D341Med (cell line): Measurements from ENCODE around the gene SOBP.
"Not testable (repeated sequence)": the region's sequence is repeated elsewhere in the genome, so short reads cannot be mapped to it uniquely, and the experiment has no call there.

Experiments
- DNase-seq: peaks from one replicate; pipeline ENCODE4 v3.0.0; 2012; ENCODE audit warnings: low spot score

Gene SOBP, protein sequence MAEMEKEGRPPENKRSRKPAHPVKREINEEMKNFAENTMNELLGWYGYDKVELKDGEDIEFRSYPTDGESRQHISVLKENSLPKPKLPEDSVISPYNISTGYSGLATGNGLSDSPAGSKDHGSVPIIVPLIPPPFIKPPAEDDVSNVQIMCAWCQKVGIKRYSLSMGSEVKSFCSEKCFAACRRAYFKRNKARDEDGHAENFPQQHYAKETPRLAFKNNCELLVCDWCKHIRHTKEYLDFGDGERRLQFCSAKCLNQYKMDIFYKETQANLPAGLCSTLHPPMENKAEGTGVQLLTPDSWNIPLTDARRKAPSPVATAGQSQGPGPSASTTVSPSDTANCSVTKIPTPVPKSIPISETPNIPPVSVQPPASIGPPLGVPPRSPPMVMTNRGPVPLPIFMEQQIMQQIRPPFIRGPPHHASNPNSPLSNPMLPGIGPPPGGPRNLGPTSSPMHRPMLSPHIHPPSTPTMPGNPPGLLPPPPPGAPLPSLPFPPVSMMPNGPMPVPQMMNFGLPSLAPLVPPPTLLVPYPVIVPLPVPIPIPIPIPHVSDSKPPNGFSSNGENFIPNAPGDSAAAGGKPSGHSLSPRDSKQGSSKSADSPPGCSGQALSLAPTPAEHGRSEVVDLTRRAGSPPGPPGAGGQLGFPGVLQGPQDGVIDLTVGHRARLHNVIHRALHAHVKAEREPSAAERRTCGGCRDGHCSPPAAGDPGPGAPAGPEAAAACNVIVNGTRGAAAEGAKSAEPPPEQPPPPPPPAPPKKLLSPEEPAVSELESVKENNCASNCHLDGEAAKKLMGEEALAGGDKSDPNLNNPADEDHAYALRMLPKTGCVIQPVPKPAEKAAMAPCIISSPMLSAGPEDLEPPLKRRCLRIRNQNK

DNA sequence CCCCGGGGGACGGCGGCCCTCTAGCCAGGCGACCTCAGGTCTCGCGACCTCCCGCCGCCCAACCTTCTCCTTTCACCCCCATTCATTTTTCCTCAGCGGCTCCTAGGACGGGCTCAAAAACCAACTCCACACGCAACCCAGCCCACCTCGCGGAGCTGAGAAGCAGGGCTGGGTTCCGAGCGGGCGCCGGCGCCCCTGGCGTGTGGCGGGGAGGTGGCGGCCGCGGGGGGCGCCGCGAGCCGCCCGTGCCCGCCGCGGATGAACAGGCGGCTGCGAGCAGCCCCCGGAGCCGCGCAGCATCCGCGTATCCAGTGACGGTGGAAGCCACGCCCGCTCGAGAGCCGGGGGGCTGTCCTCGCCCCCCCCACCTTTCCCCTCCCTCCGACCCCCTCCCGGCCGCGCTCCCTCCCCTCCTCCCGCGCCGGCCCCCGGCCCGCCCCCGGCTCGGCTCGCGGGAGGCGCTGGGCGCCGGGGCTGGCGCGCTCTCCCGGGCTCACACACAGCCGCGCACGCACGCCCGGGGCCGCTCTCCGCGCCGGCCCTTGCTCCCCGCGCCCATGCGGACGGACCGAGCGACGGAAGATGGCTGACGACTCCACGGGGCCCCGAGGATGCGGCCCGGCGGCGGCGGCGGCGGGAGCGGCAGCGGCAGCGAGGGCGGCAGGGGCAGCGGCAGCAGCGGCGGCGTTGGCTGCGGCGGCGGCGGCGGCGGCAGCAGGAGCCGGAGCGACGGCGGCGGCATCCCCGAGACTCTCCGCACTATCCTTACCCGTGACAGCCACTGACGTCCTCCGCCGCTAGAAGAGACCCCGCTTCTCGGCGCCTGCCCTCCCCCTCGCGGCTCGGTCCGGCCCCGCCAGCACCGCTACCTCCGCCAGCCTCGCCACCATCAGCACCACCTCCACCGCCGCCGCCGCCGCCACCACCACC lies at the start of gene SOBP:
Gene SOBP (plus strand): TSS at position 482 of the 930 bp plus-strand sequence. CDS start 500 bp downstream, outside the sequence.
- peak; percentile 90 for DNase-seq

DNA sequence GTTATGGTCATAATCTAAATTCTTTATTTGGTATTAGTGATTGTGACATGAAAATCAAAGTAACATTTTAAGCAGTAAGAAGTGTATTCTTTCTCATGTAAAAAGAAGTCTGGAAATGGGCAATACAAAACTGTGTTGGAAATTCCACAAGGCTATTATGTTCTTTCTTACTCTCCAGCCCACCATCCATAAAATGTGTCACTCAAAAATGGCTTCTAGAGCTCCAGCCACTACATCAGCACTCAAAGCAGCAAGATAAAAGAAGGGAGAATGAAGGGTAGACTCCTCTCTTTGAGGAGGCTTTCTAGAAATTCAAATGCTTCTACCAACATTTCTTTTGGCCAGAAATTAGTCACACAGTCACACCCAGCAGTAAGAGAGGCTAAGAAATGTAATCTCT lies 49.0 kb upstream of the SOBP start:
- no peak for DNase-seq

DNA sequence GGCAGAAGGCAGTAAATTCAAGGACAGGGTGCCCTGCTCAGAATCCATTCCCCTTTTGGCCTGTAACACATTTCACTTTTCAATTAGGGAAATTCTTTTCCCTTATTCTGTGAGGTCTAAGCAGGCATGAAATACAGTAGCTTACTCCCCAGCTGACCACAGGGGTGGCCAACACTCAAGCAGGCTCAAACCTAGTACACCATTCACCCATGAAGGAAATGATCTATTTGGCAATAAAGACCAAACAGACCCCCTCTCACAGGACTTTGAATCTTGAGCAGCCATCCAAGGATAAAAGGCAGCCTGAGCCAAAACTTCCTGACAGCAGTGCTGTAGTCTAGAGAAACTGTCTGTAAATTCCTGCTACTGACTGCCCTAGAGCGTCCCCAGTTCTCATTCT lies 48.2 kb upstream of the SOBP start:
- no peak for DNase-seq

DNA sequence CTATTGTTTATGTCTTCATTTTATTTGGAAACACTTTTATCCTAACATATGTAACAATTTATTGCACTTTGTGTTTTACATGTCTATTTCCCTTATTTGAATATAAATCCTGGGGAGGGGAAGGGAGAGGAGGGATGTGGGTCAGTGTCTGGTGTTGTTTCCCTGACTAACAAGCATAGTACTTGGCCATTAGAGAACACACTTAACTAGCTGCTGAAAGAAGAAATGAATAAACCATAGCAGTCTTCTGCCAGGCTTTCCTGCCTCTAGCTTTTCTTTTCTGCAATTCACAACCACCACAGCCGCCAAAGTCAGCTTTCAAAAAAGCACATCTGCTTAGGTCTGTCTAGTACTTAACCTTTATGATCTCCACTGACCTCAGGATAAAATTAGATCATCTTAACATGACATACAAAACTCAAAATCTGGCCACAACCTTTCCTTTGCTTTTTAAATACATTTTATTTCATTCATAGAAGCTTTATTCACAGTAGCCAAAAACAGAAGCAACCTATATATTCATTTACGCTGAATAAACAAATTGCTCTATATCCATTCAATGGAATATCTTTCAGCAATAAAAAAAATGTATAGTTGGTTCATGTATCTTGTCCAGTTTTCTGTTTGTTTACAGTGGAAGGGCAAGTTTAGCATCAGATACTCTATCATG lies 46.8 kb upstream of the SOBP start:
- DNase-seq: no peak

DNA sequence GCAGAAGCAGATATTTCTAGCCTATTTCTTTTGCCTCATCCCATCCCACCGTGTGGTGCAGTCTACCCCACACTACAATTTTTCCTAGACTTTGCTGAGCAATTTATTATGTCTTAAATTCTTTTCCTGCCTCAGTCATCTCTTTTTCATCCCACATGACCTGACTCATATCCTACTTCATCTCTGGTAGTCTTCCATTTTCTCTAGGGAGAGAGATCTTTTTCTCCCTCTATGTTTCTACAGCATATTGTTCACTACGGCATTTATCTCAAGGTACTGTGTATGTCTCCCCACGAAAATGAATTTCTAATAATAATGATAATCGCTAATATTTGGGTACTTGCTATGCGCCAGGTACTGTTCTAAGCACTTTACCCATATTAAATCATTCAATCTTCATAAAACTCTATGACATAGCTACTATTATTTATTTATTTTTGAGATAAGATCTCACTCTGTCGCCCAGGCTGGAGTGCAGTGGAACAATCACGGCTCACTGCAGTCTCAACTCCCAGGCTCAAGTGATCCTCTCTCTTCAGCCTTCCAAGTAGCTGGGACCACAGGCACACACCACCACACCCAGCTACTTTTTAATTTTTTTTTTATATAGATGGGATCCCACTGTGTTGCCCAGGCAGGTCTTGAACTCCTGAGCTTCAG lies 46.2 kb upstream of the SOBP start:
- no peak for DNase-seq

DNA sequence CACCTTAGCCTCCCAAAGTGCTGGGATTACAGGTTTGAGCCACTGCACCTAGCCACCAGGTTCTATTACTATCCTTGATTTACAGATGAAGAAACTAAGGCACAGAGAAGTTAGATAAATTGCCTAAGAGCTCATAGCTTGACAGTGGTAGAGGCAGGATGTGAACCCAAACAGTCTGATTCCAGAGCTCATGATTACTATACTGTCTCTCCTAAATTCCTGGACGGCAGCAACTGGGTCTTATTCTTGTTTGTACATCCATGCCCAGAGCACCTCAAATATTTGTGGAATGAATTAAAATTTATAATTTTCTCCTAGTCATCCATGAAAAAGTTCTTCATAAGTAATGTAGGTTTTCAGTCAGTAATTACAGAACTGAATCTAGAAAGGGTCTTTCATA lies 45.6 kb upstream of the SOBP start:
- DNase-seq: no peak

DNA sequence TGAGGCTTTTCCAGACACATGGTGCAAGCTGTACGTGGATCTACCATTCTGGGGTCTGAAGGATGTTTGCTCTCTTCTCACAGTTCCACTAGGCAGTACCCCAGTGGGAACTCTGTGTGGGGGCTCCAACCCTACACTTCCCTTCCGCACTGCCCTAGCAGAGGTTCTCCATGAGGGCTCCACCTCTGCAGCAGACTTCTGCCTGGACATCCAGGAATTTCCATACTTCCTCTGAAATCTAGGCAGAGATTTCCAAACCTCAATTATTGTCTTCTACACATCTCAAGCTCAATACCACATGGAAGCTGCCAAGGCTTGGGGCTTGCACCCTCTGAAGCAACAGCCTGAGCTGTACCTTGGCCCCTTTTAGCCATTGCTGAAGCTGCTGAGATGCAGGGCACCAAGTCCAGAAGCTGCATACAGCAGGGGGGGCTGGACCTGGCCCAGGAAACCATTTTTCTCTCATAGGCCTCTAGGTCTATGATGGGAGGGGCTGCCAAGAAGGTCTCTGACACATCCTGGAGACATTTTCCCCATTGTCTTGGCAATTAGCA lies 42.2 kb upstream of the SOBP start:
- no peak for DNase-seq

DNA sequence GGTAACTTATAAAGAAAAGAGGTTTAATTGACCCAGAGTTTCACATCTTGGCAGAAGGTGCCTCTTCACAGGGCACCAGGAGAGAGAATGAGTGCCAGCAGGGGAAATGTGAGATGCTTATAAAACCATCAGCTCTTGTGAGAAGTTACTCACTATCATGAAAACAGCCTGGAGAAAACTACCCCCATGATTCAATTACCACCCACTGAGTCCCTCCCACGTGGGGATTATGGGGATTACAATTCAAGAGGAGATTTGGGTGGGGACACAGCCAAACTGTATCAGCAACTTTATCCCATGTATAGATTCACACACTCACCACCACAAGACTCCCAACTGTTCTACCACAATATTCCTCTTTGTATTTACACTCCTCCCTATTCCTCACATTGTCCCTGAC lies 41.1 kb upstream of the SOBP start:
- DNase-seq: no peak

DNA sequence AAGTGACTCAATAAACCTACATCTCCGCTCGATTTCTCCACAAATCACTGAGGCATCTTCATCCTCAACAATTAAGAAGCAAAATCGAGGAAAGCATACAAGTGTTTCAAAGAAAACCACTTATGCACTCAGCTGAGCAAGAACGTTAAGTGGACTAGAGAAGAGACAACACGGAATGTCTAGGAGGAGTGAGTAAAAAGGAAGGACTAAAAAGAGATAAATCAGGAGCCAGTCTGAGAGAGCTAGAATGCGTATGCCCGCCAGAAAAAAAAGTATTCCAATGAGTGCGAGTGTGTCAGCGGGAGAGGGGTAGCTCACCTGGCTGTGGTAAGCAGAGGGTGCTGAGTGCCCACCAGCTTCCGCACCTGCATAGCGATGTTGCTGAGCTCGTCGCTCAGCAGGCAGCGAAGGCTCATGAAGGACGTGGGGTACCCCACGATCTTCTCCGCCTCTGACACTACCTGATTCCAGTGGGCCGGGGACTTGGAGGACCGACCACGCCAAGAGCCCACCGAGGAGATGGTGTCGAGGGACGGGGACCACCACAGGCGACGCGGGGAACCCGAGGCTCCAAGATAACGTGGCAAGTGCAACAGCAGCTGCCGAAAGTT lies 31.1 kb upstream of the SOBP start:
- peak; percentile 62 for DNase-seq

DNA sequence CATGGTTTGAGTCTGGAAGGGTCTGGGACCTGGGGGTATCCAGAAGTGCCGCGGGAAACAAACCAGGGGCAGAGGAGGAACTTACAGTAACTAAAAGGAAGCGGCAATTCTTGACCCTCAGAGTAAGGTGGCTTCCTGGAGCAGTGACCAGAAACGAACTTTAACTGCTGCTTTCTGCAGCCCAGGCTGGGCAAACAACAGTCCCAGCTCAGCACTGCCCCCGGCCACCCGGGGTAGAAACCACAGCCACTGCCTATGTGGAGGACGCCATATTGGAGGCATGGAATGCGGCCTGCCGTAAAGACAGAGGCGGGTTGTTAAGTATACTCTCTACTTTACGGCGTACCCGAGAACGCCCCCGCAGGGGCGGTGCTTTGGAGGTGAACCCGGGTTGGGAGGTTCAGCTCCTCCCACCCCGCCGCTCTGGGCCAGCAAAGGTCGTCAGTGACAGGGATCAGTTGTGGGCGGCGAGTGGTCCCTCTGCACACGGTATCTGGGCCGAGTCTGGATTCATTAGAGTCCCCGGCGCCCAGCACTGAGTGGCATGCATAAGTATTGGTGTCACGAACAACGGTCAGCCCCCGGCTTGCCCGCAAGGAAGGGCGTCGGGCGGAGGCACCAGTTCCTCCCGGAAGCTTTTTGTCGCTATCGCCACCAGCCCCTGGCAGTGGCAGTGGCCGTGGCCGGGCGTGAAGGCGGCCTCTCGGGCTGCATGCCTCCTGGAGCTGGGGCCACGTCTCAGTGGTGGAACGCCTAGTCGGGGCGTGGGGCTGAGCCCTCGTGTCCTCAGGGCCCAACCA lies 30.4 kb upstream of the SOBP start, which contains the start of gene PDSS2:
Gene PDSS2 (minus strand): TSS at position 282 of the 800 bp plus-strand sequence. CDS start 279 bp downstream, at position 3.
- DNase-seq: peak; percentile 96

DNA sequence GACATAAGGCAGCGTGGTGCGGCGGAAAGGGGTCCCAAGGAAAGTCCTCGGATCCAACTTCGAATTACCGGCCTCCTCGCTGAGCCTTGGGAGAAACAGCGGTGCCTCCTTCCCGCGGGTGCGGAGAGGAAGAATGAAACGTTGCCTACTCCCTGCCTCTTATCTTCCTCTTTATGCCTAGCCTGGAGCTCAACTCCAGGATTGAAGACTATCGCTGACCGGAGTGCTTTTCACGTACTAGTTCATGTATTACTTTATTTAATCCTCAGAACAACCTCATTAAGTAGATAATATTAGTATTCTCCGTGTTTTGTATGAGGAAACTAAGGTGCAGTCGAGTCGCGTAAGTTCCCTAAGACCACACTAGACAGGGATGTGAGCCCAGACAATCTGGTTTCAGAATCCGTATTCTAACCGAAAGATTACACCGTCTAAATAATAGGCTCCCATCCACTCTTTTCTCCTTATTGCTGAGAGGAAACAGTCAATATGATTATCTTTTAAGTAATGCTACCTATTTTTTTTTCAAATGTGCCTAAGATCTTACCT lies 29.8 kb upstream of the SOBP start:
- DNase-seq: no peak

DNA sequence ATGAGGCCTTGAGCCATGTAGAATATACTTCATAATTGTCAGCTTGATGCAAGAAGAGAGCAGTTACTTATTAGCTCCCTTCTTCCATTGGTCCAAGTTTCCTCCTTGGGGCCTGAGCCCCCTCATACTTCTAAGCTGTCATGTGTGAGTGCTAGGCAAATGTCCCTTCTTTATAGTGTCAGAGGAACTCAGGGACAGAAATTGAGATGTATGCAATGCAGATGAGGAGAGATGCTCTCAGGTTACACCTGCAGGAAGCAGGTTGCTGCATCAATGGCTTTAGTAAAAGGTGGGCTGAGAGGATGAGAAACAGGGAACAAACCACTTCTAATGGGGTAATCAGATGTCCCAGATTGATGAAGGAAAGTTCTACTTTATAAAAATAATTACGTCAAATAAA lies 23.9 kb upstream of the SOBP start:
- DNase-seq: no peak

DNA sequence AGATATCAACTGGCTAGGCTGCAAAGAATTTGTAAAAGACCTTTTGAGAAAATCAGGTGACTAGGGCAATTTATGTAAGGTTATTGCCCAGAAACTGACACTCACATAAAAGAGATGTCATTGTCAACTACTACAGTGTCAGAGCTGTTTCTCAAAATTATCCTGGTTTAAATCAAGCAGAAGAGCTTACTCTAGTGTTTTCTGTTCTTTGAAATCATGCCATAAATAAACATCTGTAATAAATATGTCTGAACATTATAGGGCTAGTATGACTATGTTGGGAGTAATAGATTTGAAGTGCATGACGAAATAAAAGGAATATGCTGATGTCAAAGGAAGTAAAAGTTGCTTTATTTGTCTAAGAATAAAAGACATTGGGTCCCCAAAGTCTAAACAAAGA lies 19.6 kb upstream of the SOBP start:
- no peak for DNase-seq

DNA sequence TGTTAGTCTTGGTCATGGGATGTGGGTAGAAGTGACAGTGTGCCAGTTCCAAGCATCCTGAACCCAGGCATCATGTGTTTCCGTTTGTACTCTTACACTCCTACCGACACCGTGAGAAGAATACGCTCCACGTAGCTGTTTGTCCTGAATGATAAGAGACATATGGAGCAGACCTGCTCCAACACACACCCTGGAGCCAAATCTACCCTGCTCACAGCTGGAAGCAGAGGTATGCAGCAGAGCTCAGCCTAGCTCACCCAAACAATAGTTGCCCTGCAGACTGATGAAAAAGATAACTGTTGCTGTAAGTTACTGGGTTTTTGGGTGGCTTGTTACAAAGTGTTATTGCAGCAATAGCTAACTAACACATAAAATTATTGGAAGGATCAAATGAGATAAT lies 16.3 kb upstream of the SOBP start:
- no peak for DNase-seq

DNA sequence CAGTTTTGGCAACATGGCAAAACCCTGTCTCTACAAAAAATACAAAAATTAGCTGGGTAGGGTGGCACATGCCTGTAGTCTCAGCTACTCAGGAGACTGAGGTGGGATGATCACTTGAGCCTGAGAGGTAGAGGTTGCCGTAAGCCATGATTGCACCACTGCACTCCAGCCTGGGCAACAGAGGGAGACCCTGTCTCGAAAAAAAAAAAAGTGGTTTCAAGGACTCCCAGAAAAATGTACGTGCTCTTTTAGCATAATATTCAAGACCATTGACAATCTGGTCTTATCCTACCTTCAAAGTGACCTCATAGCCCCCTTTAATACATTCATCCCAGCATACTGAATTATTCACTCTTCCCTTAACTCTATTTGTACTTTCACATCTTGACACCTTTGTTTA lies 14.6 kb upstream of the SOBP start:
- not testable (repeated sequence) for DNase-seq

DNA sequence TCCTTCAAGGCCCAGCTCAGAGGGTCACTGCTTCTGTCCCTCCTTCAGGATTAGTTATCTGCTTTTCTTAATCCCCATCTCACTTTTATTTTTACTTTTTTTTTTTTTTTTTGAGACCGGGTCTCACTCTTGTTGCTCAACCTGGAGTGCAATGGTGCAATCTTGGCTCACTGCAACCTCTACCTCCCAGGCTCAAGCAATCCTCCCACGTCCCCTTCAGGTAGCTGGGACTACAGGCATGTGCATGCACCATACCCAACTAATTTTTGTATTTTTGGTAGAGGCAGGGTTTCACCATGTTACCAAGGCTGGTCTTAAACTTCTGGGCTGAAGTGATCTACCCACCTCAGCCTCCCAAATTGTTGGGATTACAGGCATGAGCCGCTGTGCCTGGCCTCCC lies 14.1 kb upstream of the SOBP start:
- DNase-seq: not testable (repeated sequence)

DNA sequence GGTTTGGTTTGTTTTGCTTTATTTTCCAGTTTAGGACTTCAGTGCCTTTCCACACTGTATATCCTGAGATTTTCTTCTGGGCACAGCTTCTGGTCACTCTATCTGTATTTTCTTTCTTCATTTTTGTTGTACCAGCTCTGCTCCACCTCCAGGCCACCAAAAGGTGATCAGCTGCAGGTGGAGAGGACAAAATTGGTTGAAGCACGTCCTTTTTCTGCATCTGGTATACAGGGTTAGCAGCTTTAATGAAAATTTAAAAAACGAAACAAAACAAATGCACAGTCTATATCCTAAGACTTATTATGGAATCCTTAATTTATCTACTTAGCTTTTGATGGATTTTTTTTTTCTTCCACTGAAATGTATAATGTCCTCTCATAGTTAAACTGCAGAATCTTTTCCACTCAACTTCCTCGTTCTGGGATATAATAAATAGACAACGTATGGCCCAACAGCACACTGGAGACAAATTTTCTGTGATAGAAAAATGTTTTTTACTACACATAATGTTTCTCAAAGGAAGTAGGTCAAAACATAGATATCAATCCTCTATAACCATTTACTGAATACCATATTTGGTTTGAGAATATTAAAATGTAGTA lies 10.7 kb upstream of the SOBP start:
- DNase-seq: no peak

DNA sequence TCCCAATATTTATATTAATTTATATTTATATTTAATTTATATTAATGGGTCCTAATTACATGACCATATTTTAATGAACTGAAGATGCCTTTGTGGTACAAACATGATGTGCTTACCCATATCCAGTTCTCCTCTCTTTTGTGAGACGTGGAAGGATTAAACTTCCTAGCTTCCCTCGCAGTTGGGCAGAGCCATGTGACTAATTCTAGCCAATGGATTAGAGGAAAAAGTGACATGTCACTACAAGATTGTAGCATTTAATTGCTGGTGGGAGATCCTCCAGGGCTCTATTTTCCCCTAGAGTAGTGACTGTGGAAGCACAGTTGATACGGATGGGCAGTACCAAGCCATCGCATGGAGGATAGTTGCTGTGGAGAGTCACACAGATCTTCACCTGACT lies 4.8 kb upstream of the SOBP start:
- no peak for DNase-seq
